ENCODE measurements around the gene MYRFL. TPM values are rescaled to one million over a fixed set of nuclear protein-coding genes. Genes with fewer than 3 reads are reported as not detected.
"Not testable (repeated sequence)": the region's sequence is repeated elsewhere in the genome, so short reads cannot be mapped to it uniquely, and the experiment has no call there.

Gene MYRFL
- total RNA-seq, 1 donor from 2014 or later: not detected

DNA sequence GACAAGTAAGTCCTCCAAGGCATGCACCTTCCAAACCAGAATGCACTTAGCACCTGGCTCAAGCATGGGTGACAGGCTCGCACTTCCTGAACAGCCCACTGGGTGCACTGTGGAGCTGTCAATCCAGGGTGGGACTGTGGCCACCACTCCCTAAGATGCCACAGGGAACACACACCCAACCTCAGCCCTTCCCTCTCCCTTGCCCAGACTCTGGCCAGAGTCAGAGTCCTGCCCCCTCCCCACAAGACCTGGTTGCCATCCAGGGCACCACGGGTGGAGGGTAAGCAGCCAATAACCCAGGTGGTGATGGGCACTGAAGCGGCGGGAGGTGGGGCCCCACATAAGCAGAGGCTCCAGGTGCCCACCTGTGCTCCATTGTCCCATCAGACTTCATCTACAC is 160.6 kb downstream of the MYRFL start:
- intact Hi-C loops (cut with micrococcal nuclease): no loop called here

DNA sequence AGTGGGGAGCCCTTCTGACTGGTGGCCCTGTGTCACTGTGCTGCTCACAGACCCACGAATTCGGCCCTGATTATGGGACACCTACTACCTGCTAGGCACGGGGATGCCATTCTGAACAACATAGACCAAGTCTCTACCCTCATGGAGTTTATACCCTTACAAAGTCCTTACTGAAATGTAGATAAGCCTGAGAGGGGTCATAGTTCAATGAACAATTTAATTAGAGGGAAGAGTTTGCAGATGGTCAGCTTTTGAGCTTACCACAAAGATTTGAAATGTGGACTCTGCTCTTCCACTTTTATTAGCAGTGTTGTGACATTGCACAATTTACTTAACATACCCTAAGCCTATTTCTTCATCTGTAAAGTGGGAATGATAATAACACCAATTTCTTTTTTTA is 161.1 kb downstream of the MYRFL start:
- intact Hi-C loops (cut with micrococcal nuclease): no loop called here

- intact Hi-C loops (cut with micrococcal nuclease): no loop called here
Measured at GRCh38 chr12:69987579-69988091, 162.6 kb downstream of the MYRFL start.

DNA sequence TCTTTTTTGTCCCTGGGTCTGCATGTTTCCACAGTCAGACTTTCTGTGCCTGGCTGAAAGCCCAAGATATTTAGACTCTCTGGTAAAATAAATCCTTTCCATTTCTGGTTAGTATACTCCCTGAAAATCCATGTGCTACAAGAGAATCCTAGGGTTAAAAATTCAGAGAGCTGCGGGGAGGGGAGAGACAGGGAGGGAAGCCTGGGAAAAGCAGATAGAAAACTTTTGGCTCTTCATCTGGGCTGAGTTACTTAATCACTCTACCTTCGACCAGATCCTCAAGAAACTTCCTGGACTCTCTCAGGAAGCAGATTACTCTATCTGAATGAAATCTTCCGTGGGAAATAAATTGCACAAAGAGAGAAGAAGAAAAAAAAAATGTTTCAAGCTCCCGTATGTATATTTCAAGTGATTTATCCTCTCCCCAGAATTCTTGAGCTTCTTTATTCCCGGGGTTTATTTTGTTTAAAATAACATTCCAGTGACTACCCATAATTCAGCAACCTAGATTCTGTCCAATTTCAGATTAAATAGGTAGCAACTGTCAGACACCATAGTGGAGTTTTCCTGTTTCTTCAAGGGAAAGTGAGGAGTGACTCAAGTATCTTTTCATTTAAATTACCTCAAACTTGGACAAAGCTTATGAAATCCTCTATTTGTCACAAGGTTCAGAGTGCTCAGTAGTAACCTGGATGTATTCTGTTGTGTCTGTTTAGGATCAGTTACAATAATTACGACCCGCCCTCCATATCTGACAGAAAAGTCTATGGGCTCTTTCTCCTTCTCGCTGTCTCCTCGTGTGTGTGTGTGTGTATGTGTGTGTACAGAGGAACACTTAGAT is 163.7 kb downstream of the MYRFL start:
- intact Hi-C loops (cut with micrococcal nuclease): no loop called here

DNA sequence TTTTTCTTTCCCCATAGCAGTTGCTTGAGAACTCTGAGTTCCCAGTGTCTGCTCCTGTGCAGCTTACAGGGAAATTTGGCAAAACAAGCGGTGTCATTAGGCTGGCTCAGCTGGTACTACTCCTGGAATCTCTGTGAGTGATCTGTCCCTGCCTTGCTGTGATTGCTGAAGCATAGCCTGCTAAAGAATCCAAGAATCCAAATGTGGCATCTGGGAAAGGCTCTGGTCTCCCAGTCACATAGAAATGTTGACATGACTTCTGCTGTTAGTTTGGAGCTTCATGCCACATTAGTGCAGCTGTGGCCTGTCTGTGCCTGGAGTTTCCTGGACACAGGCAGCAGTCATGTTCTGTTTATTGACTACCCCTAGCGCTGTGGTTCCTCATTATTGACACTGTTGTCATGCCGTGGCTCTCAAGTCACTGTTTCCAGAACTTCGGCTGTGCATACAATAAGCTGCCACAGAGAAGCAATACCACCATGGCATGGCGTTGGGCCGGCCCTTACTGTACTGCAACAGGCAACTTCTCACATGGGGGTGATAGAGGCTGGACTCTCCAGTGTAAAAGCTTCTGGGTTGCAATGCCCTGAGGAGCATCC is 166.8 kb downstream of the MYRFL start:
- intact Hi-C loops (cut with micrococcal nuclease): no loop called here

GRCh38 chr12:69993433-69993832 is 168.4 kb downstream of the MYRFL start:
- intact Hi-C loops (cut with micrococcal nuclease): no loop called here

- intact Hi-C loops (cut with micrococcal nuclease): not testable (repeated sequence)
Measured at GRCh38 chr12:69994086-69994485, 169.1 kb downstream of the MYRFL start.

- intact Hi-C loops (cut with micrococcal nuclease): no loop called here
Measured at GRCh38 chr12:69994724-69995173, 169.7 kb downstream of the MYRFL start.

GRCh38 chr12:69996241-69996640 is 171.2 kb downstream of the MYRFL start:
- intact Hi-C loops (cut with micrococcal nuclease): no loop called here

DNA sequence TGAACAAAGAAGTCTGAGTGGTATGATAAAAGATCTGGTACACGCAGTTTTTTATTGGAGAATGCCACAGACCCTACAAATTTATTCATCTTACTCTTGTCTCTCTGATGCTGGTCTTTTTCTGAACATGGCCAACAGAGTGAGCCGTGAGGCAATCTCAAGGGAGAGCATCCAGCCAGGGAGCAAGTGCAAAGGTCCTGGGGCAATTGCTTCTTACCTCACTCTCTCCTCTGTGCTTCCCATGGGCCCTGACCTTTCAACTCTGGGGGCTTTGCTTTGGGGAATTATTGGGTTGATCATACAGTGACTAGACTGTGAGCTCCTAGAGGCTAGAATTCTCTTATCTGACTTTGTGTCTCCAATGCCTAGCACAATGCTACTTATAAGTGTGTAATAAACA is 171.7 kb downstream of the MYRFL start:
- intact Hi-C loops (cut with micrococcal nuclease): no loop called here

DNA sequence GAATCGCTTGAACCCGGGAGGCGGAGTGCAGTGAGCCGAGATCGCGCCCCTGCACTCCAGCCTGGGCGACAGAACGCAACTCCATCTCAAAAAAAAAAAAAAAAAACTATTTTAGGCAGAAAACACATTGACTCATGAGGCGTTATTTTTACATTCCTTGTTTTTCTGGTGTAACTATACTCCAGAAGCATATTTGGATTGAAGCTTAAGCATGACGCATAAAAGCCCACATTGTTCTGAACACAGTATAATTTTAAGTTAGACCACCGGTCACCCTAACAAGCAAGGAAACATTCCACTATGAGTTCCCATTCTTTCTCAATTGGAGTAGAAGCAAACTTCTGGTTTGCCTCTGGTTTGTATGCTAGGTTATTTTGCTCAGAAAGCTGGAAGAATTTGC is 173.0 kb downstream of the MYRFL start:
- intact Hi-C loops (cut with micrococcal nuclease): no loop called here

DNA sequence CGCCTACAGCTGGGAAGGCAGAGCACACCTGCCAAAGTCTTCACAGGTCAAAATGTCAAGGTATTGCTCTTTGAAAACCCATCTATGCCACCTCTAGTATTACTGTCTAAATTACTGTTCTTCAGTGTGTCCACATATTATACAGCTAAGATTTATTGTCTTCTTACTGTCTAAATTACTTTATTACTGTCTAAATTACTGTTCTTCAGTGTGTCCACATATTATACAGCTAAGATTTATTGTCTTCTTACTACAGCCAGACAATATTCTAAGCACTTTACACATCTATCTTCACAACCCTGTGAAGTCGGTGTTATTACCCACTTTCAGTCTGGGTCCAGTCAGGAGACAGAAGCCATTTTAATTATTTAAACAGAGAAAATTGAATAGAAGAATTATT is 173.9 kb downstream of the MYRFL start:
- intact Hi-C loops (cut with micrococcal nuclease): no loop called here

GRCh38 chr12:69999561-69999960 is 174.5 kb downstream of the MYRFL start:
- intact Hi-C loops (cut with micrococcal nuclease): no loop called here

GRCh38 chr12:70002097-70002911 is 177.3 kb downstream of the MYRFL start:
- intact Hi-C loops (cut with micrococcal nuclease): no loop called here

- intact Hi-C loops (cut with micrococcal nuclease): no loop called here
Measured at GRCh38 chr12:70002912-70003255, 177.9 kb downstream of the MYRFL start.

- intact Hi-C loops (cut with micrococcal nuclease): no loop called here
Measured at GRCh38 chr12:70005864-70006618, 181.0 kb downstream of the MYRFL start.

GRCh38 chr12:70006619-70006973 is 181.6 kb downstream of the MYRFL start:
- intact Hi-C loops (cut with micrococcal nuclease): no loop called here

DNA sequence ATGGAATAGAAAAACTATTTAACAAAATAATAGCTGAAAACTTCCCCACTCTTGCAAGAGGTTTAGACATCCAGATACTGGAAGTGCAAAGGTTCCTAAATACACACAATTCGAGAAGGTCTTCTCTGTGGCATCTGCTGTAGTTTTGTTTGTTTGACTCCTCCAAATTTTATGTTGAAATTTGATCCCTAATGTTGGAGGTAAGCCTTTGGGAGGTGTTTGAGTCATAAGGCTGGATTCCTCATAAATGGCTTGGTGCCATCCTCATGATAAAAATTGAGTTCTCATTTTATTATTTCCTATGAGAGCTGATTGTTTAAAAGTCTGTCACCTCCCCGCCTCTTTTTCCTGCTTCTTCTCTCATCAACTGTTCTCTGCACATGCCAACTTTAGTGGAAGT is 182.7 kb downstream of the MYRFL start:
- intact Hi-C loops (cut with micrococcal nuclease): no loop called here

Measured in T-helper 2 cell treated with Interferon-gamma antibody and Interleukin-4, amounts not matched to agents 100 ng/mL and 5 ng/mL, for 36 hours (primary cell).